ENCODE data around the gene DOCK8.

DOCK8 gene

GRCh38 chr9:436482-436881 lies 221.8 kb downstream of the DOCK8 start:
- TF ChIP-seq CTCF (IDR thresholded peaks at IDR 0.05): no peak

- no peak for TF ChIP-seq CTCF (IDR thresholded peaks at IDR 0.05)
Observed at GRCh38 chr9:437066-437465, 222.4 kb downstream of the DOCK8 start.

GRCh38 chr9:437574-438001 lies 222.9 kb downstream of the DOCK8 start:
- TF ChIP-seq CTCF (IDR thresholded peaks at IDR 0.05): no peak

- TF ChIP-seq CTCF (IDR thresholded peaks at IDR 0.05): no peak
Observed at GRCh38 chr9:438066-438465, 223.4 kb downstream of the DOCK8 start.

GRCh38 chr9:438961-439768 lies 224.5 kb downstream of the DOCK8 start:
- TF ChIP-seq CTCF (IDR thresholded peaks at IDR 0.05): no peak

- no peak for TF ChIP-seq CTCF (IDR thresholded peaks at IDR 0.05)
Observed at GRCh38 chr9:441126-441525, 226.5 kb downstream of the DOCK8 start.

GRCh38 chr9:444528-444927 lies 229.9 kb downstream of the DOCK8 start:
- TF ChIP-seq CTCF (IDR thresholded peaks at IDR 0.05): no peak
